Ascending aorta (tissue), 2 donors: ENCODE data around the gene SHISA7. TPM values are rescaled to one million over a fixed set of nuclear protein-coding genes. Genes with fewer than 3 reads are reported as not detected.

Source experiments
- DNase-seq, 2 donors: peaks; one replicate each; pipeline ENCODE4 v3.0.0-alpha.2; 2019; ENCODE audit warnings: low spot score in 2 of 2
- H3K27ac ChIP-seq, 2 donors: fragments of 200-600 bp; sonication (generic); one replicate each; pipeline ENCODE4 v1.5.1; 2016 to 2017; ENCODE audit warnings: mild to moderate bottlenecking in 1 of 2
- H3K27me3 ChIP-seq: fragments of 200-600 bp; sonication (generic); one replicate; pipeline ENCODE4 v1.5.1; 2017
- H3K36me3 ChIP-seq, 2 donors: fragments of 200-600 bp; sonication (generic); one replicate each; pipeline ENCODE4 v1.5.1; 2016
- H3K4me1 ChIP-seq, 2 donors: fragments of 200-600 bp; sonication (generic); one replicate each; pipeline ENCODE4 v1.5.1; 2016 to 2017; ENCODE audit warnings: mild to moderate bottlenecking in 1 of 2
- H3K4me3 ChIP-seq, 2 donors: fragments of 200-600 bp; sonication (generic); one replicate each; pipeline ENCODE4 v1.5.1; 2016 to 2017; ENCODE audit warnings: mild to moderate bottlenecking in 1 of 2
- H3K9me3 ChIP-seq, 2 donors: fragments of 200-600 bp; sonication (generic); one replicate each; pipeline ENCODE4 v1.5.1; 2016
- CTCF ChIP-seq, 3 experiments: fragments of 200-600 bp in 2 of 3; fragments of 450-650 bp in 1 of 3; sonication (generic) in 2 of 3; IDR thresholded peaks; one replicate each; pipeline ENCODE4 v1.5.1; 2016 to 2019; ENCODE audit warnings: antibody characterized with exemption in 3 of 3, mild to moderate bottlenecking in 1 of 3, moderate library complexity in 1 of 3
- intact Hi-C: fragments of 100-400 bp; cut with DNase I; formaldehyde crosslinking; loops from one replicate; pipeline ENCODE4 v1.15.1; 2023
- total RNA-seq: library from RNA; depleted of rRNA; stranded (reverse); fragments of >200 nt; gene quantifications from one replicate; pipeline ENCODE4 v1.1.0, GENCODE V29; 2016

SHISA7 gene
- total RNA-seq, 1 donor from 2014 or later: 0.85 TPM

GRCh38 chr19:55482967-55483705 lies 40.0 kb upstream of the SHISA7 start:
- Histone ChIP-seq H3K9me3 (no peaks in the 10 kb centered on the region), H3K4me1 (peaks cover 23 to 37% of the 10 kb centered on the region in 2 donors), H3K27me3 (no peaks in the 10 kb centered on the region), H3K4me3 (no peak overlapping the region), H3K27ac (no peak overlapping the region), H3K36me3 (peaks cover 10 to 21% of the 10 kb centered on the region in 2 donors)
- no peak for DNase-seq
- TF ChIP-seq CTCF (IDR thresholded peaks at IDR 0.05): no peak
- intact Hi-C loops: no loop called here

- no peaks in the 10 kb centered on the region for H3K27me3 ChIP-seq
- intact Hi-C loops: no loop called here
- no peak for DNase-seq
- no peak overlapping the region for H3K4me3 ChIP-seq
- no peak for TF ChIP-seq CTCF (IDR thresholded peaks at IDR 0.05)
- H3K4me1 ChIP-seq: peaks cover 23 to 38% of the 10 kb centered on the region in 2 donors
- no peaks in the 10 kb centered on the region for H3K9me3 ChIP-seq
- H3K36me3 ChIP-seq: peaks cover 10 to 21% of the 10 kb centered on the region in 2 donors
- no peak overlapping the region for H3K27ac ChIP-seq
These were observed 39.3 kb upstream of the SHISA7 start for GRCh38 chr19:55482156-55482961.

- Histone ChIP-seq H3K36me3 (peaks cover 10 to 21% of the 10 kb centered on the region in 2 donors), H3K4me1 (peaks cover 23 to 32% of the 10 kb centered on the region in 2 donors), H3K9me3 (no peaks in the 10 kb centered on the region), H3K4me3 (no peak overlapping the region), H3K27ac (no peak overlapping the region), H3K27me3 (no peaks in the 10 kb centered on the region)
- no peak for TF ChIP-seq CTCF (IDR thresholded peaks at IDR 0.05)
- no peak for DNase-seq
- intact Hi-C loops: no loop called here
These were observed 38.7 kb upstream of the SHISA7 start for GRCh38 chr19:55481794-55482155.

- peaks cover 18 to 27% of the 10 kb centered on the region in 2 donors for H3K4me1 ChIP-seq
- TF ChIP-seq CTCF (IDR thresholded peaks at IDR 0.05): no peak
- H3K9me3 ChIP-seq: no peaks in the 10 kb centered on the region
- H3K27me3 ChIP-seq: no peaks in the 10 kb centered on the region
- H3K4me3 ChIP-seq: no peak overlapping the region
- intact Hi-C loops: no loop called here
- H3K36me3 ChIP-seq: peaks cover 10 to 21% of the 10 kb centered on the region in 2 donors
- no peak overlapping the region for H3K27ac ChIP-seq
- DNase-seq: no peak
These were observed 38.2 kb upstream of the SHISA7 start for GRCh38 chr19:55481148-55481793.

GRCh38 chr19:55479451-55480230 lies 36.5 kb upstream of the SHISA7 start:
- intact Hi-C loops: loop anchor here (5.0 to 10.0 kb wide), 3 partner anchors 142 to 1015 kb away; partner anchors contain the start of genes BRSK1, HSPBP1, KMT5C and LENG9
- no peak for DNase-seq
- H3K36me3 ChIP-seq: peaks cover 10 to 21% of the 10 kb centered on the region in 2 donors
- no peak overlapping the region for H3K27ac ChIP-seq
- peaks cover 15 to 20% of the 10 kb centered on the region in 2 donors for H3K4me1 ChIP-seq
- H3K9me3 ChIP-seq: no peaks in the 10 kb centered on the region
- H3K27me3 ChIP-seq: no peaks in the 10 kb centered on the region
- H3K4me3 ChIP-seq: no peak overlapping the region
- no peak for TF ChIP-seq CTCF (IDR thresholded peaks at IDR 0.05)
